Putamen (tissue), 1 donor: ENCODE data around the gene BMP10.

ENCODE experiments used
- DNase-seq: peaks from one replicate; pipeline ENCODE4 v3.0.0-alpha.2; 2016; ENCODE audit warnings: low spot score

The BMP10 gene

DNA sequence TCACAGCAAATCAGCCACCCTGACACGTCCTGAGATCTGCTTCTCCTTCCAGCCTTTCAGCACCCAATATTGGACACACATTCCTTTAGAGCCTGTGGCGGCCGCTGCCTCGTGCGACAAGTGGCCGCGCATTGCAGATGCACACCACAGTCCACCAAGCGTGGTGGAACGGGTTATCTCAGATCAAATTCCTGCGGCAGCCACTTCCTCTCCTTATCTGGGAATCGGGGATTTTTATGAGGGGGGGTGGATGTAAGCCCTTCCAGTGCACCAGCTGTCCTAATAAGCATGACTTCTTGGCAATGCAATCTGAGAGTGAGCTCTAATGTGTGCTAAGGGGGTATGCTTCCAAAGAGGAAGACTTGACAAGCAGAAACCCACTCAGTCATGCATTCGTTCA, 18.3 kb upstream of the BMP10 start:
- no peak for DNase-seq

DNA sequence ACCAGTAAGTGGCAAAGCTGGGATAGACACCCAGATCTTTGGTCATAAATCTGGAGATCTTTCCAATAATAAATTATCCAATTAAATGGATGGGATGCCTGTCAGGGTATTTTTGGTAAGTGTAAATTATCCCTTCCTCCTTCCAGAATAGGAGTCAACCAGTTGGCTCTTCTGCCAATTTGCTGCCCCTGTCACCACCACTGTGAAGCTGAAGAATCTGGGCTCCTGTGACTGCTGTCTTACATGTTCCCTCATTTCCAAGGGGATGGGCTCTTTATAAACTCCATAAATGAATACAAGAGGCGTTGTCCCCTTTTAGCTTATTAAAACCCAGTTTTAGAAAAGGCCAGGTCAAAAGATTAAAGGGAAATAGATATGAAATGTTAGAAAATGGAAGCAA, 17.8 kb upstream of the BMP10 start:
- no peak for DNase-seq

DNA sequence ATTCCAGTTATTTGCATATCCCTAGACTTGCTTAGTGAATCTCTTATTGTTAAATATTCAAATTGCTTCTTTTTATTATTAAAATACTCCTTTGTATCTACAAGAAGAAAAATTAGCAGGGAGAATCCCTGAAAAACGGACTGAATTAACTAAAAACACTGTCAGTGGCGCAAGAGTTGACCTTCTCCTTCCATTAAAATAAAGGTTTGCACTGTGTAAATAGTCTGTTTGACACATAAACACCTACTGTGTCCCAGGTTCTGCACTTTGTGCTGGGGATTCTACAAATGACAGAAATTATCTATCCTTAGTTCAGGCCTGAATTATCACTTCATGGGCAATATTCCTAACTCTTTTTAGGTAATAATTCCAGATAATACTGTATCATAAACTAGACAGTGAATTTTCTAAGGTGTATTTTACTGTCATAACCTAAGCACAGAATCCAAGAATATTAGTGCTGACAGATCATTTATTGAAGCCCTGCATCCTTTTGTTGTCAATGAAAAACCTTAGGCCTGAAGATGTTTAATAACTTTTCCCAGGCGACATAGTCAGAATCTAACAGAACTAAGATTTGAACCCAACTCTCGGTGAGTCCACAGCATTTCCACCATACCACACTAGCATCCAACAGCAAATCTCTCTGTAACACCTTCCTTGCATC, 17.0 kb upstream of the BMP10 start:
- DNase-seq, result no peak

DNA sequence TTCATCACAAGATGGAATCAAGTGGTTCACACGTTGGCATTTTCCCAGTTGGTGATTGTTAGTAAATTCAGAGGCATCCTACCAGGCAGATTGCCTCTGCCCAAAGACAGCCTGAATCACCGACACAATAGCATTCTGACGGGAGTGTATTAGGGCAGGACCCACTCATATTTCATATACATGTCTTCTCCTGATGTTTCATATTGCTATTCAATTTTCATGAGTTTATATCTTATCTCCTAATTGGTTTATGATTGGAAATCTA, 14.5 kb upstream of the BMP10 start:
- DNase-seq, result no peak

DNA sequence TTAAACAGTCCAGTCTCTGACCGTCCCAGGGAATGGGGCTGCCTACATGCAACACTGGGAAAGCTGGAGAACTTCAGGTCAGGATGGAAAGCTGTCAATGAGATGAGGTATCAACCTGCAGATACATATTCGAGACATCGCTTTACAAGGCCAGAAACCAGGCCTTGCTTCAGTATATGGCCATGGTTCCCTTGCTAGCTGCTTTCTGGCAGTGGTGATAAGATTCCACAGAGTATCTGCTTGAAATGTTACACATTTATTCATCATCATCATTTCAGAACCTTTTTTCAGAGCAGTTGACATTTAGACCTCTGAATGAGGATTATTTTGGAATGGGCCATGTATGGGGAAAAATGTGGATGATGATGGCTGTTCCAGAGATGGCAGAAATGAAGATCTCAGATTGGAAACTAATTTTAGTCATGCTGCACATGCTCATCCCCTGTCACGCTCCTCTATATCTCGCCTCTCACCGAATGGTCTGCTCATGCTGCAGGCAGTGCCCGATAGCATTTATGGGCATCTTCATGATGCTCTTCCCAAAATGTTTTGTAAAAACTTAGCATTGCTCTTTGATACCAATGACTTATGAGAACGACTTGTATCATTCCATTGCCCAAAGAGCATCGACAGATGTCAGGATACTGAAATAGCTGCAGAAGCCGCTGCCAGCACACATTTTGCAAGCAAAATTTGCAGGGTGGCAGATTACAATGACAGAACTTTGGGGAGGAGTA, 14.0 kb upstream of the BMP10 start:
- DNase-seq, result no peak

DNA sequence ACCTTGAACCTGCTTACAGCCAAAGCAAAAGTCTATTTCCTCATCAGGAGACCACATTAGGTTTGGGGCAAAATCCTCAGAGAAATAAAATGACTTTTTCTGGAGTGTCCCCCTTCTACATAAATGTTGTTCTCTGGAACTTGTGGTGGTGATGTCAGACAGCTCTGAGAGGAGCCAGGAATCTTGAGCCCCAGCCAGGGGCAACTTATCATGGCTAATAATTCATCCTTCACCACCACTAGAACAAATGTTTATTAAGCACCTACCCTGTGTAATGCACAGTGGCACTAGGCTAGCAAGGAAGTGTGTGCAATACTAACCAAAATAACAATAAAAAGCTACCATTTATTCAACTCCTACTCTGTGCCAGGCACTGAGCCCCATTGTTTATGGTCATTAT, 9.0 kb upstream of the BMP10 start:
- DNase-seq, result no peak

DNA sequence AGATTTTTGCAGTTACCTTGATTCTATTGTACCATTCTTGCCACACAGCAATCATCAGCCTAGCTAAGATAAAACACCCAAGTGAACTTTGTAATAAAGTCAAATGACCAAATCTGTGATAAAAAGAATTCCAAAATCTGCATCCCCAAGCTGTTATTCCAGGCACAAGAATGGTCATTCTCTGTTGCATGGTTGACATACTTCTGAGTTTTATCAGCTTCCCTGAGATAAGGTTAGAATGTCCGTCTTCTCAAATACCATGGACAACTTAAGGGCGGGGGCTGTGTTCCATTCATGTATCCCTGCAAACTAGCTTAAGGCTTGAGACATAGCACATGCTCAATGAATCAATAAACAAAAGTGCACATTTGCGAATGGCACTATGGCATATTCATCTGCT, 8.1 kb upstream of the BMP10 start:
- DNase-seq, result no peak

DNA sequence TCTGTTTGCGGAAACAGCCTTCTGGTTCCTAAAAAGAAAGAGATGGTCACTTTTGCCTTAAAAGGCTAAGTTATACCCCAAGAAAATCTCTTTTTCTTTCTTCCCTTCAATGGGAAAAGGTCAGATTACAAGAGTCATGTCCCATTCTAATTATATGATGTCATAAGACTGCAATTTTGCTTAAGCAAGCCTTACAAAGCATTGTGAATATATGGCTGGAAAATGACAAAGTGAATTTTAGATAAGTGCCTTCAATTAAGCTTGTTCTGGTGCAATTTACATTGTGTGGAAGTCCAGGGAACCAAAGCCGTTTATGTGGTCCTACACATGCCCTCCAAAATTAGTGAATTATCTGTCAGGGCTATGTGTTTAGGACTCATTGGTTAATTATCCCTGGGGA, 7.6 kb upstream of the BMP10 start:
- DNase-seq, result no peak

DNA sequence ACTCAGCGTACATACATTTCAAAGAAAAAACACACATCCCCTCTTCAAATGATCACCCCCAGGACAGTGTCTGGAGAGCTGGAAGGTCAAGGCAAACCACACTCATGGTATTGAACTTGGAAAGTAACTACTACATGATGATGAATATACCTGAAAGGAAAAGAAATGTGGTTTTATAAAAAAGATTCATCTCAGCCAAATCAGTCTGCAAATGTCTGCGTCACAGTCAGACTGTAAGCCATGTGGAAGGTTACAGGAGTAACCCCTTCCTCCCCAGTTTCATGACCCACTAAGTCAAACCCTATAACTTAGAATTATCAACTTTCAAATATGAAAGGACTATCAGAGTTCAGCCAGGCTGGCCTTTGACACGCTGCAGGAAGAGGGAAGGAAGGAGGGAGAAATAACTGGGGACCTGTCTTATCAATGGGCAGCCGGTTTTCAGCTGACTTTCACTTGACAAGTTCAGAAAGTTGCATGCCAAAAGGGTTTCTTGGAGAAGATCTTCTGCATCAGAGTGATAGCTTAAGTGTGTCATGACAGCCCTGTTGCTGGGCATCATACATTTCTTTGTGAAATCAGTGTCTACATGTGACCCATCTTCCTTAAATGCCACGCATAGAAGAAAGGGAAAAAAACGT, 7.0 kb upstream of the BMP10 start:
- DNase-seq, result no peak

DNA sequence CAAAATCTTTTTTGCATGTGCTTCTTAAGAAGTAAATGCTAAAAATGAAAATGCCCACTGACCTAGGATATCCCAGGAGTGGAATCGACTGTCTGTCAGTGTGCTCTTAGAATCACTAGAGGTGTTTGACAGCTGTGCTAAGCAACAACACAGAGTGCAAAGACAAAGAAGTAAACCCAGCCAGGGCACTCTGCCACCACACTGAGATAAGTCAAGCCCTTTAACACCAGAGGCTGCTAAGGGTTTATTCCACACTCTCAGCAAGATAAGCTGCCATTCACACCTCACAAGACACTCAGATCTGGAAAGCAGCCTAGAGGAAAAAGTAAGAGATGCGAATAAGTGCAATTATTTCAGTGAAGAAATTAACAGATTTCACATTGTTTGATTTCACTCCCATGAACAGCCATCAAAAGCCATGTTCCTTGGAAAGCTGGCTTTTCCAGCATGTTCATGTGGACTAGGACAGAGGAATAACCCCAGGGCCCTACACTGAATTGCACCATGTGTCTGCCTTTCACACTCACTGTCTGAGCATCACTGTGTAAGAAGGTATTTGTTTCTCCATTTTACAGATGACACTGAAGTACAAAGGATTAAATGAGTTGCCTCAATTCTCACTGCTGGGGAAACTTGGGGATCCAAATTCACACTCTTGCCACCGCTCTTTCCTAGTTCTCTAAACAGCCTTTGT, 6.0 kb upstream of the BMP10 start:
- DNase-seq, result no peak

DNA sequence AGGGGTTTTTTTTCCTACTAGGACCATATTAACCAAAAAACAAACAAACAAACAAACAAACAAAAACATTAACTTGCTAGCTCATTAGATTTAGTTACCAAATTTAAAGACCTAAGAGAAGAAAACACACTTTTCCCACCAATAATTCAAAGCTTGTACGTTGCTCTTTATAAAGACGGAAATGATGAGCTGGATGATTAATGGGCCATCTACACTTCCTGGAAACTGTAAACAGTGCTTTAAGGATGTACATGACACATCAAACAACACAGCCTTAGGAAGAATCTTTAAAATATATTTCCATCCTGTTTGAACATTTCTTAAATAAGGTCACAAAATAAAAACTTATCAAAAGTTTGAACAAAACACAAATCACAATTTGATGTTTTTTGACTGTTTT, 982 bp downstream of the BMP10 start:
- DNase-seq, result no peak

DNA sequence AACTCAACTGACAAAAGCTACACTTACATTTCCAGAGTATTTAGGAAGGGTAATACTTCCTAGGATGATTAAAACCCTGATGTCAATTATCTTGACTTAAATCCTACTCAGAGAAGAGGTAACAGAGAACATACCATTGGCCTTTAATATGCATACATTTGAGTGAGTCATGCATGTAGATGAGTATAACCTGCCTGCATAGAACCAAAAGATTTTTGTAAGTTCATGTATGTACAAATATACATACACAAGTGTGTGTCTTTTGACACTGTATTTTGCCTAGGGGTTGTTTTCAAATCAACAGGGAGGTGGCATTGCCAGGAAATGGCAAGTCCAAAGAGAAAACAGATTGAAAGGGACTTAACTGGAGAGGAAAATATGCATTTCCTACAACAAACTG, 6.1 kb downstream of the BMP10 start:
- DNase-seq, result no peak

DNA sequence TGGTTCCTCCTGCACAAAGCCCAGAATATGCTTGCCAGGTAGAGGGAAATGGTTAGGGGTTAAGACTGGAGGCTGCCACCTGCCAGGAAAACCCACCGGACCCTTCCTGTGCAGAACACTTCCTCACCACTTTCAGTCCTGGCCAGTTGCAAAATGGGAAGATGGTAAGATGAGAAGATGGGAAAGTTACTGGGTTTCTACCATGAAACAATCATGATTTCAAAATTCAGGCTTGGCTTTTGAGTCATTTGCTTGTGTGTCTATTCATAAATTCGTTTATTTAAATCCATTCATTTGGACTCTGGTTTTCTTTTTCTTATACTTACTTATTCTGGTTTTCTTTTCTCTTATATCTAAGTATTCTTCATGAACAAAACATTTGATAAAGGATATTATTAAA, 7.2 kb downstream of the BMP10 start:
- no peak for DNase-seq

DNA sequence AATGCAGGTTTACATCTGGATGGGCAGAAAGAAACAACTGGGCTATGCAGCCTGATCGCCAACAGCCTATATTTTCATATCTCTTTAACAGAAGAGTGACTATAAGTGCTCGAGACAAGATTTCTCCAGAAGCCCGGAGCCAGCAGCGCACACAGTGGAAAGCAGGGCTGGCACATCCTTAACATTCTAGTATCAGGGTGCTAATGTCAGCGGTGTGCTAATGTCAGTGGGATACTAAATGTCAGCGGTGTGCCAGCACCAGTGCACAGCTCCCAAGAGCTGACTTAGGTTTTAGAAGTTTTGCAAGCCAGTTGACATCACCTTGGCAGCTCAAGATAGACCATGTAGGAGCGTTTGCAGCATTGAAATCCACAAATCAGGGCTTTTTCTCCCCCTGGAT, 8.3 kb downstream of the BMP10 start:
- no peak for DNase-seq

DNA sequence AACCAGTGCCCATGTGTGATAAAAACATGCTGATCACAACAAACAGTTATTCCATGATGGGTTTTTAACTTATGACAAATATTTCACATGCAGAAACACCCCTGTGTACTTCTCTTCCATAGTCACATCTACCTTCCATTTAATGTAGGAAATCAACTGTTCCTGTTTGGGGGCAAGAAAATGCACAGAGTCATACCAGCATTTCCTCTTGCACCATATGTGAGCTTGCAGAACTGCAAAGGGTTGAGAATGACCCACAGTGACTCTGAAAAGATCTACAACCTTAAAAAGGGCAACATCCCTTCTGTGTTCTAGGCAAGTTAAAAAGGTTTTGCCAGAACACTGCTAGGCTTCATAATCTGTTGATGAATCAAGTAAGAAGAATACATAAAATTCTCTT, 9.9 kb downstream of the BMP10 start:
- DNase-seq, result no peak

DNA sequence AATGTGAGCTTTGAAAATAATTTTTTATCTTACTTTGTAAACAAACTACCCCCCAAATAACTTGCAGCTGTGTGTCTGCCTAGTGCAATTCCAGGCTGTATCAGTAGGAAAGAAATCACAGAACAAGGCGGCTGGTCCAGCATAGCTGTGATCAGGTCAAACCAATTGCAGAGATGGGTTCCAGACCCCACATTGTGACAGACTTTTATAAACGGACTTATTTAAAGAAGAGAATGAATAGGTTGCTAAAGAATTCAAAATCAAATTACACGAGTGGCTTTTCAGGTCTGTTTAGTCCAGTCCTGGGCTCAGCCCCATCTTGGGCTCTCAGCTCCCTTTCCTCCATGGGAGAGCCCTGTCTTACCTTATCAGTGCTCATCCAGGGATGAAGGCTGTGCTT, 11.1 kb downstream of the BMP10 start:
- no peak for DNase-seq

DNA sequence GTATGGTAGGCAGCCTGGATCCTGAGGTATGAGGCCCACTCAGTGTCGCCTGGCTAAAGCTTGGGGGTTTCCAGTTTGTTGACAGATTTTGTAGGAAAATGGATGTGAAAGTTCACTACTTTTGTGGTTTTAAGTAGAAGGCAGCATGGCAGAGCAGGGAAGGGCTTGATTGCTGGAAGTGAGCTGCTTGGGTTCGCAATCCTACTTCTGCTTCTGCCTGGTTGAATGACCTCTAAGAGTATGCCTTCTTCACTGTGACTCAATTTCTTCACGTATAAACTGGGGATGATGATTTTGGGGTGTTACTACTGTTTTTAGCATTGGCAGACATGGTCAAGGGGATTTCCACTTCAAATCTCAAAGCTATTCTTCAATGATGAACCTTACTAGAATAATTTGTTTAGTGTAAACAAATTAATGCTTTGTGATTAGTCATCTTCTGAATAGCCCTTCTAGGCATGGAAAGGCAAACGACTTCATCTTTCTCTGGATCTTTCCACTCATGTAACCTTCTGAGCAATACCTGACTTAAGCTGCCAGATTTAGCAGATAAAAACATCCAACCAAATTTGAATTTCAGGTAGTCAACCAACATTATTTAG, 13.2 kb downstream of the BMP10 start:
- no peak for DNase-seq

DNA sequence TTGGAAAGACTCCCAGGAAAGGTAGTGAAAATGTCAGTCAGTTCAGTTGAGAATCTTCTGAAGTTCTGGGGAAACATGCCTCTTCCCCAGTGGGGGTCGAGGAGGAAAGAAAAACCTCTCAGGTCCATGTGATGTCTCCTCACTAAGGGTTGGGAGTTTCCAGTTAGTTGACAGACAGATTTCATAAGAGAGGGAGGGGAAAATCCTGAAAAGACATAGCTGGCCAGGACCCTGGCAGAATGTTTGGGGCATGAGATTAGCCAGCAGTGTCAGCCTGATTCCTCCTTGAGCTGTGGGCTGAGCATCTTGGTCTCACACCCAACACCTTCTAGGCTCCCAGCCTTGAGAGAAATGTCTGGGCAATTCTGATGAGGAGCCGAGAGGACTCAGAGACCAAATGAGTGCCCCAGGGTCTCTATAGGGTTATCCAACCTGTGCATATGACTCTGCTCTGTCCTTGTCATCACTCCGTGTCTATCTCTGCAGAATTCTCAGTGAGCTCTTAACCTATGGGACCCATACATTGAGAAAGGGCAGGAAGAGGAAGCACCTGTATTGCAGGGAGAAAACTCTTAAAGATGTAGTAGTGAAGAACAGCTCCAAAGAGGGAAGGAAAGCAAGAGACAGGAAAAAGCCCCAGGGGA, 13.9 kb downstream of the BMP10 start:
- no peak for DNase-seq

DNA sequence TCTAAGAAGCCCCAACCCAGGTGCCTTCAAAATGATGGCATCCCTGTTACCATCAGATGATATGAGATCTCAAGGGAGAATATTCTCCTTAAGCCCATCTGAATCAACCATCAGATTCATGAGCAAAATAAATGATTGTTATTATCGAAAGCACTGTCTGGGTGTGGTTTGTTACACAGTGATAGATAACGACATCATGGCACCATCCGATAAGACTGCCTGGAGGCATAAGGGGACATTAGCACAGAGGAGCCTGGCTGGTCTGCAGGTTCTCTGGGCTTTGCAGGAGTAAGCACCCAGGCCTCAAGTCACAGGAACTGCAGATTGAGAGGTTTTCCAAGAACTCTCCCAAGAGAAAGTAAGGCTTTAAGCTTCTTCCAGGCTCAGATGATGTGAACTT, 15.6 kb downstream of the BMP10 start:
- no peak for DNase-seq

DNA sequence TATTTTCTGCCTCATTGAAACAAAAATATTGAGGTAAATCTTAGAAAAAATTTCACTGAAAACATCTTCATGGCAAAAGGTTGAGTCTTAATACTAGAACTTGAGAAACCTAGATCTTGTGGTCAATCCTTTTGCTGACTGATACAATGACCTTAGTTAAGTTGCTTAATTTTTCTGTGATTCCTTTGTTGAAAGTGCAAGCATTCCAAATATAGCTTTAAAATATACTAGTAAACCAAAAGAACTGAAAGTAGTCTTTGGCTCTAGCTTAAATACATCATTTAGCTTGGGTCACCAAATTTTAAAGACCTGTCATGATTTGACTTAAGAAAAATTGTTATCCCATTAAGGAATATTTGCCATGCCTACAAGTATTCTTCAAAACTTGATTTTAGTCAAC, 16.7 kb downstream of the BMP10 start:
- no peak for DNase-seq

DNA sequence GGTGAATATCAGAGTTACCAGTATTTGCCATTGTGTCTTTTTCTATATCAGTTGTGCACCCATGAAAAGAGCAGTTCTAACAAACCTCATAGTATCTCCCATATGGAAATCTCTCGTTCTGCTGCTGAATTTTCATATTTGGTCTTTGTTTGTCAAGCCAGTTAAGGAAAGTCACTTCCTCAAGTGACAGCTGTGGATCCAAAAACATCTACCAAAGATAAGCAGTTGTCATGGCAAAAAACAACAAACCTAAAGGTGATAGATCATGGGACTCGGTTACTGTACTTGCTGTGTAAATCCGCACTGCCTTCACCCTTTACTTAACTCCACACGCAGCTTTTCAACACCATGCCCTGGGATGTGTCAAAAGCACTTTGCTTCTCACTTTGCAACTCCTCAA, 17.3 kb downstream of the BMP10 start:
- DNase-seq, result no peak

DNA sequence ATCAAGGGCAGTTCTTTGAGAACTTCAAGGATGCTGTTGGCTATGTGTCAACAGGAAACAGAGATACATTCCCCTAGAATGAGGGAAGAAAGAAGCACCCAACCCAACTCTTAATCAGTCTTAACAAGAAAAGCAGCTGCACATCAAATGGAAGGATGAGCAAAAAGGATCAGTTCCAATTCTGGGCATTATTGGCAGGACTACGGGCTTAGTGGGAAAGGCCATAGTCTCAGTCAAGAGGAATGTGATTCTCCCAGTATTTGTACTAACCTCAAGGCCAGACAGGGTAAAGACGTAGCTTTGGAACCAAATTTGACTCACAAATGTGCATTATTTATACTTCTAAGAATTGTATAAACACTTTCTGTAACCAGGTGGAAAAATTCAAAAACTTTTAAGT, 18.2 kb downstream of the BMP10 start:
- DNase-seq, result no peak
